ENCODE results near the gene GLI3.

GLI3 gene

DNA sequence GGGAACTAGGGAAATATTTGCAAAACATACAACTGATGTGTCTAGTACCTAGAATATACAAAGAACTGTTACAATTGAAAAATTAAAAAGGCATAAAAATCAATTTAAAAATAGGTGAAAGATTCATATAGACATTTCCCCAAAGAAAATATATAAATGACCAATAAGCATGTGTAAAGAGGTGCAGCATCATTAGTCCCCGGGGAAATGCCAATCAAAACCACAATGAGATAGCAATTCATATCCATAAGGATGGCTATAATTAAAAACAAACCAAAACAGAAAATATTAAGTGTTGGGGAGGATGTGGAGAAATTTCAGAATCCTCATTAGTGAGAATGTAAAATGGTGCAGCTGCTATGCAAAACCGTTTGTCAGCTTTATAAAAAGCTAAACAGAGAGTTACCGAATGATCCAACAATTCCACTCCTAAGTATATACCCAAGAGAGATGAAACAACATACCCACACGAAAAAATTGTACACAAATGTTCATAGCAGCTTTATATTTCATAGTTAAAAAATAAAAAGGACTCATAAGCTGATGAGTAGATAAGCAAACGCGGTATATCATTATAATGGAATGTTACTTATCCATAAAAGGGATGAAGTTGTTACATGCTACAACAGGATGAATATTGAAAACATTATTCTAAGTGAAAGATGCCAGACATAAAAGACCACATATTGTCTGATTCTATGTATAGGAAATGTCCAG is 324.0 kb downstream of the GLI3 start:
- DNase-seq = no peak

DNA sequence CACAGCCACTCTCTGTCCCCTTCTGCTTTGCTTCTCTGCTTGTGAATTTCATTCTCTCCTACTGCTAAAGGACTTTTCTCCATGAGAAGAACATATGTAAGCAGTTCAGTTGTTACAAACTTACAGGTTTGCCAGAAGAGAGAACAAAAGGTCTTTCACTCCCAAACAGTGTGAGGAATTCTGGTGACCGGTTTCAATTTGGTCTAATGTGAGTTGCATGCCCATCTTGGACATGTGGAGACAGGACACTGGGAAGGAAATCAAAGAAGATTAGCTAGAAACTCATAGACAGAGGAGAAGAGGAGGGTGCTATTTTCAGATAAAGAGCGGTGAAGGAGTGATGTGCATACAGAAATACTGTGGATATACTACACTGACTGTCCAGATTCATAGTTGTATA is 324.6 kb downstream of the GLI3 start:
- no peak for DNase-seq

DNA sequence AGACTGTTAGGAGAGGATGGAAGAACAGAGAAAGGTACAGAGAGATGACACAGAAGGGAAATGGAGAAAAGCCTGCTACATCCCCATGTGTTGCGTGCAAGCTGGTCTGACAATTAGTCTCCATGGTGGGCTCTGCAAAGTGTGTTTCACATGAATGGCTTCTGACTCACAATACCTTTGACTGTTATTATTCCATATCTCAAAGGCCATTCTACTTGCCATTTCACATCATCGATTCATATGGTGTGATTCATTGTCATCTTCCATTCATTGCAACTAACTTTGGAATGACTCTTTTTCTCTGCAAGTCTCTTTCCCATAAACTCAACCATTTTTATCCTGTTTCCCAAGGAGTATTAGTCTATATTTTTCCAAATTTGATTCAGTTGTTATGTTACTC is 325.2 kb downstream of the GLI3 start:
- DNase-seq = peak in 1 of 4 experiments; percentile 20

All from suppressor macrophage (primary cell).